PC-9 (cell line): Measurements from ENCODE around the gene PRCD.

Experiments used
- EZH2 ChIP-seq: fragments of 200-600 bp; sonication (generic); IDR thresholded peaks from 2 replicates; pipeline ENCODE4 v1.8.0; 2017; ENCODE audit warnings: antibody characterized with exemption, low read depth
- TF ChIP-seq, protein P1 (sequence below): fragments of 200-600 bp; sonication (generic); conservative IDR thresholded peaks from 2 replicates; pipeline ENCODE4 v1.6.1; 2017; ENCODE audit warnings: mixed run types, antibody characterized with exemption, mild to moderate bottlenecking, moderate library complexity

DNA sequence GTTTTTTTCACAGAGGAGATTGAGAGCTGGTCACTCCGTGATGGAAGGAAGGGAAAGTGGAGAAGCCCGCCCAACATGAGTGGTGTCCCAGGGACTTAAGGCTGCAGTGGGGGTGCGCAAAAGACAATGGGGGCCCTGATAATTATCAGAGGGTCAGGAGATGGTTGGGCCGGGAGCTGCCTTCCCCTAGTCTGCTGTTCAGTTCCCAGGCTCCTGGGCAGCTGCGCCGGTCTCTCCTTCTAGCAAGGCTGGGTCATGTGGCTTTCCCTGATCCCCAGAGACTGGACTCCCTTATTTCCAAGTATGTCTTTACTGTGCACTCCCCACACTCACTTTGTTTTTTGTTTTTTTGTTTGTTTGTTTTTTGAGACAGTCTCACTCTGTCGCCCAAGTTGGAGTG is 18.6 kb upstream of the PRCD start:
- TF ChIP-seq EZH2, result no peak
- TF ChIP-seq, protein P1, sequence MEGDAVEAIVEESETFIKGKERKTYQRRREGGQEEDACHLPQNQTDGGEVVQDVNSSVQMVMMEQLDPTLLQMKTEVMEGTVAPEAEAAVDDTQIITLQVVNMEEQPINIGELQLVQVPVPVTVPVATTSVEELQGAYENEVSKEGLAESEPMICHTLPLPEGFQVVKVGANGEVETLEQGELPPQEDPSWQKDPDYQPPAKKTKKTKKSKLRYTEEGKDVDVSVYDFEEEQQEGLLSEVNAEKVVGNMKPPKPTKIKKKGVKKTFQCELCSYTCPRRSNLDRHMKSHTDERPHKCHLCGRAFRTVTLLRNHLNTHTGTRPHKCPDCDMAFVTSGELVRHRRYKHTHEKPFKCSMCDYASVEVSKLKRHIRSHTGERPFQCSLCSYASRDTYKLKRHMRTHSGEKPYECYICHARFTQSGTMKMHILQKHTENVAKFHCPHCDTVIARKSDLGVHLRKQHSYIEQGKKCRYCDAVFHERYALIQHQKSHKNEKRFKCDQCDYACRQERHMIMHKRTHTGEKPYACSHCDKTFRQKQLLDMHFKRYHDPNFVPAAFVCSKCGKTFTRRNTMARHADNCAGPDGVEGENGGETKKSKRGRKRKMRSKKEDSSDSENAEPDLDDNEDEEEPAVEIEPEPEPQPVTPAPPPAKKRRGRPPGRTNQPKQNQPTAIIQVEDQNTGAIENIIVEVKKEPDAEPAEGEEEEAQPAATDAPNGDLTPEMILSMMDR, result no peak
